MM.1S (cell line): ENCODE results near the gene COL5A1.

Experiments used
- DNase-seq: peaks from one replicate; pipeline ENCODE4 v3.0.0-alpha.2; 2015
- H2AFZ ChIP-seq: fragments of 300-600 bp; sonication (generic); 2 replicates; pipeline ENCODE4 v1.6.0; 2016; ENCODE audit warnings: antibody characterized with exemption, low read length
- H3F3A ChIP-seq: fragments of 300-600 bp; sonication (generic); 2 replicates; pipeline ENCODE4 v1.6.1; 2016; ENCODE audit warnings: mild to moderate bottlenecking, antibody characterized with exemption, low read length, moderate library complexity, mixed read lengths; ENCODE audit not compliant: insufficient read depth
- H3K27ac ChIP-seq: fragments of 300-600 bp; sonication (generic); 2 replicates; pipeline ENCODE4 v1.5.1; 2016; ENCODE audit warnings: mild to moderate bottlenecking, low read length
- H3K27me3 ChIP-seq: fragments of 300-600 bp; sonication (generic); replicated peaks from 2 replicates; pipeline ENCODE4 v1.6.0; 2016; ENCODE audit warnings: low read length; ENCODE audit not compliant: insufficient read depth
- H3K36me3 ChIP-seq: fragments of 300-600 bp; sonication (generic); replicated peaks from 2 replicates; pipeline ENCODE4 v1.6.1; 2016; ENCODE audit warnings: mild to moderate bottlenecking, low read length, mixed read lengths; ENCODE audit not compliant: insufficient read depth
- H3K4me1 ChIP-seq: fragments of 300-600 bp; sonication (generic); 2 replicates; pipeline ENCODE4 v1.6.1; 2016; ENCODE audit warnings: low read length, mixed read lengths
- H3K4me2 ChIP-seq: fragments of 300-600 bp; sonication (generic); 2 replicates; pipeline ENCODE4 v1.6.0; 2016; ENCODE audit warnings: low read depth, low read length
- H3K4me3 ChIP-seq: fragments of 300-600 bp; sonication (generic); 2 replicates; pipeline ENCODE4 v1.5.1; 2016; ENCODE audit warnings: low read length, mixed read lengths
- H3K79me2 ChIP-seq: fragments of 300-600 bp; sonication (generic); 2 replicates; pipeline ENCODE4 v1.6.1; 2016; ENCODE audit warnings: mixed run types, low read length, mixed read lengths
- H3K9ac ChIP-seq: fragments of 300-600 bp; sonication (generic); 2 replicates; pipeline ENCODE4 v1.6.1; 2016; ENCODE audit warnings: low read length, mixed read lengths
- H3K9me2 ChIP-seq: fragments of 300-600 bp; sonication (generic); replicated peaks from 2 replicates; pipeline ENCODE4 v1.6.1; 2016; ENCODE audit warnings: mild to moderate bottlenecking, low read length, mixed read lengths; ENCODE audit not compliant: insufficient read depth
- H3K9me3 ChIP-seq: fragments of 300-600 bp; sonication (generic); replicated peaks from 2 replicates; pipeline ENCODE4 v1.6.1; 2016; ENCODE audit warnings: mild to moderate bottlenecking, low read length, mixed read lengths; ENCODE audit not compliant: insufficient read depth
- H4K20me1 ChIP-seq: fragments of 300-600 bp; sonication (generic); 2 replicates; pipeline ENCODE4 v1.6.1; 2016; ENCODE audit warnings: mild to moderate bottlenecking, low read length, moderate library complexity, mixed read lengths; ENCODE audit not compliant: insufficient read depth
- CTCF ChIP-seq: fragments of 300-600 bp; sonication (generic); IDR thresholded peaks from 2 replicates; pipeline ENCODE4 v1.5.1; 2016; ENCODE audit warnings: antibody characterized with exemption, low read length, mixed read lengths
- EZH2 ChIP-seq: fragments of 300-600 bp; sonication (generic); optimal IDR thresholded peaks from 2 replicates; pipeline ENCODE3; 2017; ENCODE audit warnings: low read depth, mild to moderate bottlenecking, antibody characterized with exemption, low read length, mixed read lengths
- EZH2phosphoT487 ChIP-seq: fragments of 300-600 bp; sonication (generic); IDR thresholded peaks from 2 replicates; pipeline ENCODE4 v1.6.1; 2018; ENCODE audit warnings: antibody characterized with exemption, low read length

COL5A1 gene

GRCh38 chr9:134685784-134686183, 44.2 kb downstream of the COL5A1 start:
- Histone ChIP-seq H3K27ac (no peak overlapping the region), H2AFZ (no peak overlapping the region), H3K9me2 (no peaks in the 10 kb centered on the region), H4K20me1 (no peaks in the 10 kb centered on the region), H3K9me3 (no peaks in the 10 kb centered on the region), H3K4me2 (no peak overlapping the region), H3K9ac (no peak overlapping the region), H3K27me3 (peaks cover 69% of the 10 kb centered on the region), H3K4me3 (no peak overlapping the region), H3K4me1 (no peaks in the 10 kb centered on the region), H3K79me2 (no peaks in the 10 kb centered on the region), H3K36me3 (no peaks in the 10 kb centered on the region), H3F3A (no peaks in the 10 kb centered on the region)
- no peak for TF ChIP-seq EZH2phosphoT487
- no peak for DNase-seq

DNA sequence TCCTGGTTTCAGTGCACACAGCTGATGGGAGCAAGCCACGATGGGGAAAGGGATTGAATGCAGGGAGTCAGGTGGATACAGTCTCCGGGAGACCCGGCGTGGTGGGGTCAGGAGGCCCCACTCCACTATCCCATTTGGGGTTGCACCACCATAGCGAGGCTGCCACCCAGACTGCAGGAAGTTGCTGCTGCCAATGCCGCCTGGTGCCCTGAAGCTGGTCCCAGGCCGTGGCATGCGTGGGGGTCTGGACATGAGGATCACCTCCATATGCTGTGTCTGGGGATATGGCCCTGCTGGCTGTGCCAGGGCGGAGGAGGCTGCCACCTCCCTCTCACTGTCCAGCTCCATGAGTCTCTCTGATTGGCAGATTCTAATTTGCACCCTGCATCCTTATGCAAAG, 45.3 kb downstream of the COL5A1 start:
- no peak overlapping the region for H3K4me3 ChIP-seq
- no peaks in the 10 kb centered on the region for H3K4me1 ChIP-seq
- no peak overlapping the region for H3K27ac ChIP-seq
- H2AFZ ChIP-seq: no peak overlapping the region
- no peaks in the 10 kb centered on the region for H3F3A ChIP-seq
- no peaks in the 10 kb centered on the region for H3K36me3 ChIP-seq
- no peaks in the 10 kb centered on the region for H3K9me3 ChIP-seq
- H3K27me3 ChIP-seq: peaks cover 69% of the 10 kb centered on the region
- no peak overlapping the region for H3K4me2 ChIP-seq
- no peaks in the 10 kb centered on the region for H3K9me2 ChIP-seq
- H3K79me2 ChIP-seq: no peaks in the 10 kb centered on the region
- no peak for DNase-seq
- TF ChIP-seq EZH2 (no peak), CTCF (no peak), EZH2phosphoT487 (no peak)
- no peak overlapping the region for H3K9ac ChIP-seq
- no peaks in the 10 kb centered on the region for H4K20me1 ChIP-seq

GRCh38 chr9:134687556-134687955, 46.0 kb downstream of the COL5A1 start:
- Histone ChIP-seq H3K27ac (no peak overlapping the region), H3K36me3 (no peaks in the 10 kb centered on the region), H3K79me2 (no peaks in the 10 kb centered on the region), H3K9me2 (no peaks in the 10 kb centered on the region), H4K20me1 (no peaks in the 10 kb centered on the region), H3K4me1 (no peaks in the 10 kb centered on the region), H3K27me3 (peaks cover 69% of the 10 kb centered on the region), H2AFZ (no peak overlapping the region), H3K4me3 (no peak overlapping the region), H3F3A (no peaks in the 10 kb centered on the region), H3K9me3 (no peaks in the 10 kb centered on the region), H3K9ac (no peak overlapping the region), H3K4me2 (no peak overlapping the region)
- no peak for DNase-seq
- TF ChIP-seq CTCF (no peak), EZH2phosphoT487 (no peak), EZH2 (no peak)

- Histone ChIP-seq H3K27me3 (peaks cover 69% of the 10 kb centered on the region), H3K27ac (no peak overlapping the region), H3K4me1 (no peaks in the 10 kb centered on the region), H3K4me3 (no peak overlapping the region), H2AFZ (no peak overlapping the region), H3K9me3 (no peaks in the 10 kb centered on the region), H3K79me2 (no peaks in the 10 kb centered on the region), H3F3A (no peaks in the 10 kb centered on the region), H3K9ac (no peak overlapping the region), H4K20me1 (no peaks in the 10 kb centered on the region), H3K9me2 (no peaks in the 10 kb centered on the region), H3K4me2 (no peak overlapping the region), H3K36me3 (no peaks in the 10 kb centered on the region)
- no peak for DNase-seq
- no peak for TF ChIP-seq EZH2
- TF ChIP-seq EZH2phosphoT487: no peak
- TF ChIP-seq CTCF: no peak
These were observed 46.6 kb downstream of the COL5A1 start for GRCh38 chr9:134688231-134688630.
